ENCODE results near the gene PPP1R36. TPM values are rescaled to one million over a fixed set of nuclear protein-coding genes. Genes with fewer than 3 reads are reported as not detected.

The PPP1R36 gene
- total and polyA plus RNA-seq, 2 donors from 2014 or later: 2.7 to 2.8 TPM

DNA sequence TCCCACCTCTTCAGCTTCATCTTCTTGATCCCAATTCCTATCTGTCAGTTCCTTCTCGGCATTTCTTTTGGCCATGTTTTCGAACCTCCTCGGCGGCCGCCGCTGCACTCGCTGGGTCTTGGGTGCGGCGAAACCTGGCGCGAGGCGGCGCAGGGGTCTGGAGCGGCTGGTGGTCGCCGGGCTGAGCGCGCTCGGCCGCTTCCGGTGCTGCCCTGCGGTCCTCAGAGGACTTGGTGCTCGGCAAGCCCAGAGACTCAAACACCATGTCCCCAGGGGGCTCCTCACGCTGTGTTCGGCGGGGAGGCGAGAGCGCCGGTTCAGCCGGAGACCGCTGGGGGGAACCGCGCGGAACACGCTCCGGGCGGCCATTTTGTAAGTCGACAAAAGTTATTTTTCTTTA lies 51.8 kb downstream of the PPP1R36 start:
- Histone ChIP-seq H3K4me1 (ENCODE audit: control insufficient read depth in 2 of 3, insufficient read depth in 2 of 3, low read depth in 1 of 3, low read length in 3 of 3) (no peaks in the 10 kb centered on the region), H3K36me3 (ENCODE audit: control insufficient read depth in 2 of 3, insufficient read depth in 3 of 3, low read length in 3 of 3) (no peaks in the 10 kb centered on the region), H3K27me3 (ENCODE audit: control insufficient read depth, insufficient read depth, low read length) (no peaks in the 10 kb centered on the region), H3K9ac (ENCODE audit: low read length in 3 of 3) (no peak overlapping the region), H3K4me3 (ENCODE audit: low read length in 3 of 3) (no peak overlapping the region), H3K27ac (ENCODE audit: low read depth in 2 of 2, low read length in 2 of 2) (no peak overlapping the region), H3K9me3 (ENCODE audit: control insufficient read depth in 2 of 3, insufficient read depth in 1 of 3, low read length in 3 of 3) (no peaks in the 10 kb centered on the region)
- intact Hi-C loops (cut with DNase I): no loop called here
- FAIRE-seq (no peak), DNase-seq (no peak)
- TF ChIP-seq, protein P1, sequence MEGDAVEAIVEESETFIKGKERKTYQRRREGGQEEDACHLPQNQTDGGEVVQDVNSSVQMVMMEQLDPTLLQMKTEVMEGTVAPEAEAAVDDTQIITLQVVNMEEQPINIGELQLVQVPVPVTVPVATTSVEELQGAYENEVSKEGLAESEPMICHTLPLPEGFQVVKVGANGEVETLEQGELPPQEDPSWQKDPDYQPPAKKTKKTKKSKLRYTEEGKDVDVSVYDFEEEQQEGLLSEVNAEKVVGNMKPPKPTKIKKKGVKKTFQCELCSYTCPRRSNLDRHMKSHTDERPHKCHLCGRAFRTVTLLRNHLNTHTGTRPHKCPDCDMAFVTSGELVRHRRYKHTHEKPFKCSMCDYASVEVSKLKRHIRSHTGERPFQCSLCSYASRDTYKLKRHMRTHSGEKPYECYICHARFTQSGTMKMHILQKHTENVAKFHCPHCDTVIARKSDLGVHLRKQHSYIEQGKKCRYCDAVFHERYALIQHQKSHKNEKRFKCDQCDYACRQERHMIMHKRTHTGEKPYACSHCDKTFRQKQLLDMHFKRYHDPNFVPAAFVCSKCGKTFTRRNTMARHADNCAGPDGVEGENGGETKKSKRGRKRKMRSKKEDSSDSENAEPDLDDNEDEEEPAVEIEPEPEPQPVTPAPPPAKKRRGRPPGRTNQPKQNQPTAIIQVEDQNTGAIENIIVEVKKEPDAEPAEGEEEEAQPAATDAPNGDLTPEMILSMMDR (IDR thresholded peaks at IDR 0.05; ENCODE audit: borderline replicate concordance, extremely low read depth, insufficient read depth): no peak

DNA sequence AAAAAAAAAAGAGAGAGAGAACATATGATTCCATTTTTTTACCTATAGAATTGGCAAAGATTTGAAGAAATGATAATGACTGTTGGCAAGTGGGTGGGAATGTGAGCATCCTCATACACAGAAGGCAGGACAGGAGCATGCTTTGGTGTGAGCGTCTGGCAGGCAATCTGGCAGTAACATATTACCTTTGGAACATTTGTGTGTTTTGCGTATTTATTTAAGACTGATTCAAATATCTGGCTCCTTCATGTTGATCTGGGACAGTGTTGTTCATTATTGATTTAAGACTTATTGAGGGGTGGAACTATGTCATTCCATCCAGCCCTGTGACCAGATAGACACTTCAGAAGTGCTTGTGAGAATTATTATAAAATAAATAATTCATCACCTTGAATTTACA lies 53.1 kb downstream of the PPP1R36 start:
- Histone ChIP-seq H3K4me3 (ENCODE audit: low read length in 3 of 3) (no peak overlapping the region), H3K27ac (ENCODE audit: low read depth in 2 of 2, low read length in 2 of 2) (no peak overlapping the region), H3K27me3 (ENCODE audit: control insufficient read depth, insufficient read depth, low read length) (no peaks in the 10 kb centered on the region), H3K4me1 (ENCODE audit: control insufficient read depth in 2 of 3, insufficient read depth in 2 of 3, low read depth in 1 of 3, low read length in 3 of 3) (no peaks in the 10 kb centered on the region), H3K9me3 (ENCODE audit: control insufficient read depth in 2 of 3, insufficient read depth in 1 of 3, low read length in 3 of 3) (no peaks in the 10 kb centered on the region), H3K9ac (ENCODE audit: low read length in 3 of 3) (no peak overlapping the region), H3K36me3 (ENCODE audit: control insufficient read depth in 2 of 3, insufficient read depth in 3 of 3, low read length in 3 of 3) (no peaks in the 10 kb centered on the region)
- intact Hi-C loops (cut with DNase I): no loop called here
- DNase-seq (no peak), FAIRE-seq (no peak)
- TF ChIP-seq, protein P1 (IDR thresholded peaks at IDR 0.05; ENCODE audit: borderline replicate concordance, extremely low read depth, insufficient read depth): no peak

DNA sequence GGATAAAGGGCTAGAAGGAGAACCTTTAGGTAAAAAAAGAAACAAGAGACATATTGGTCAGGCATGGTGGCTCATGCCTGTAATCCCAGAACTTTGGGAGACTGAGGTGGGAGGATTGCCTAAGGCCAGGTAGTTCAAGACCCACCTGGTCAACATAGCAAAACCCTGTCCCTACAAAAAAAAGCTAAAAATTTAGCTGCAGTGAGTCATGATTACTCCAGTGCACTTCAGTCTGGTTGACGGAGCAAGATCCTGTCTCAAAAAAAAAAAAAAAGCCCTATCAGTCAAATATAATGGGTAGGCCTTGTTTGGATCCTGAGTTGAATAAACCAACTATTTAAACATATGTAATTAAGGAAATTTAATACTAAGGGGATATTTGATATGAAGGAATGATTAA lies 54.2 kb downstream of the PPP1R36 start:
- Histone ChIP-seq H3K4me3 (ENCODE audit: low read length in 3 of 3) (no peak overlapping the region), H3K27ac (ENCODE audit: low read depth in 2 of 2, low read length in 2 of 2) (no peak overlapping the region), H3K36me3 (ENCODE audit: control insufficient read depth in 2 of 3, insufficient read depth in 3 of 3, low read length in 3 of 3) (no peaks in the 10 kb centered on the region), H3K9me3 (ENCODE audit: control insufficient read depth in 2 of 3, insufficient read depth in 1 of 3, low read length in 3 of 3) (no peaks in the 10 kb centered on the region), H3K4me1 (ENCODE audit: control insufficient read depth in 2 of 3, insufficient read depth in 2 of 3, low read depth in 1 of 3, low read length in 3 of 3) (no peaks in the 10 kb centered on the region), H3K9ac (ENCODE audit: low read length in 3 of 3) (no peak overlapping the region), H3K27me3 (ENCODE audit: control insufficient read depth, insufficient read depth, low read length) (no peaks in the 10 kb centered on the region)
- DNase-seq (no peak), FAIRE-seq (no peak)
- TF ChIP-seq, protein P1 (IDR thresholded peaks at IDR 0.05; ENCODE audit: borderline replicate concordance, extremely low read depth, insufficient read depth): no peak
- intact Hi-C loops (cut with DNase I): no loop called here

DNA sequence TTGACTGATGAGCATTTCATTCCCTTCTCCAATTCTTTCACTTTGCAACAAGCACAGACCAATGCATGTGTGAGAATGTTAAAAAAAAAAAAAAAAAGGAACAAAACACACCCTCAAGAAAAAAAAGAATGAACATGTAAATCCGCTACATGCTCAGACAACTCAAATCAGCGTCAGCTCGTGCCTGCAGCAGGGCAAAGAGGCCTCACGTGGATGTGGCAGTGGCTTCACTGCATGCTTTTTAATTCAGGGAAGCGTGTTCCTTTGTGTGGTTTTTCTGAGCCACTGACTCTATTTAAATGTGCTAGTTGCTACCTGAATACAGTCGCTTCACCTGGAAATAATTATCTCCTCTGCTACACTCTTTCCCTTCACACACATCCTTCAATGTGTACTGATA lies 55.1 kb downstream of the PPP1R36 start:
- Histone ChIP-seq H3K27me3 (ENCODE audit: control insufficient read depth, insufficient read depth, low read length) (no peaks in the 10 kb centered on the region), H3K27ac (ENCODE audit: low read depth in 2 of 2, low read length in 2 of 2) (no peak overlapping the region), H3K4me1 (ENCODE audit: control insufficient read depth in 2 of 3, insufficient read depth in 2 of 3, low read depth in 1 of 3, low read length in 3 of 3) (no peaks in the 10 kb centered on the region), H3K9me3 (ENCODE audit: control insufficient read depth in 2 of 3, insufficient read depth in 1 of 3, low read length in 3 of 3) (no peaks in the 10 kb centered on the region), H3K4me3 (ENCODE audit: low read length in 3 of 3) (no peak overlapping the region), H3K36me3 (ENCODE audit: control insufficient read depth in 2 of 3, insufficient read depth in 3 of 3, low read length in 3 of 3) (no peaks in the 10 kb centered on the region), H3K9ac (ENCODE audit: low read length in 3 of 3) (no peak overlapping the region)
- no peak for FAIRE-seq
- intact Hi-C loops (cut with DNase I): no loop called here
- TF ChIP-seq, protein P1 (IDR thresholded peaks at IDR 0.05; ENCODE audit: borderline replicate concordance, extremely low read depth, insufficient read depth): no peak
- DNase-seq: no peak
